Activated naive CD8-positive, alpha-beta T cell treated with anti-CD3 and anti-CD28 coated beads, Interleukin-2, amount 50 U/mL, for 16 hours (primary cell): ENCODE measurements around the gene HES2.
"Not testable (repeated sequence)": the region's sequence is repeated elsewhere in the genome, so short reads cannot be mapped to it uniquely, and the experiment has no call there.

Experiments
- DNase-seq: peaks from one replicate; pipeline ENCODE4 v3.0.0-alpha.2; 2020; ENCODE audit warnings: low read depth, low spot score

The HES2 gene

GRCh38 chr1:6437012-6437700 is 17.4 kb upstream of the HES2 start:
- DNase-seq: not testable (repeated sequence)

- DNase-seq: not testable (repeated sequence)
Observed at GRCh38 chr1:6436277-6436676, 16.6 kb upstream of the HES2 start.

- no peak for DNase-seq
Observed at GRCh38 chr1:6435547-6435946, 15.8 kb upstream of the HES2 start.

GRCh38 chr1:6435129-6435528 is 15.4 kb upstream of the HES2 start:
- DNase-seq: no peak

- DNase-seq: no peak
Observed at GRCh38 chr1:6434186-6434585, 14.5 kb upstream of the HES2 start.

GRCh38 chr1:6431645-6432579 is 12.2 kb upstream of the HES2 start:
- DNase-seq: not testable (repeated sequence)

GRCh38 chr1:6429660-6430411 is 10.1 kb upstream of the HES2 start:
- DNase-seq: not testable (repeated sequence)

GRCh38 chr1:6428453-6428852 is 8.7 kb upstream of the HES2 start:
- DNase-seq: not testable (repeated sequence)

GRCh38 chr1:6427441-6428390 is 8.0 kb upstream of the HES2 start:
- DNase-seq: no peak

GRCh38 chr1:6426972-6427350 is 7.2 kb upstream of the HES2 start:
- no peak for DNase-seq

GRCh38 chr1:6426277-6426971 is 6.7 kb upstream of the HES2 start:
- DNase-seq: no peak

GRCh38 chr1:6425658-6426057 is 5.9 kb upstream of the HES2 start:
- no peak for DNase-seq

- DNase-seq: no peak
Observed at GRCh38 chr1:6424619-6425593, 5.2 kb upstream of the HES2 start, which contains the start of gene ESPN. Gene ESPN (plus strand): TSS chr1:6424776. CDS start chr1:6424956, 180 bp downstream.

- DNase-seq: no peak
Observed at GRCh38 chr1:6424000-6424565, 4.4 kb upstream of the HES2 start.

- DNase-seq: peak; percentile 44
Observed at GRCh38 chr1:6423321-6423999, 3.7 kb upstream of the HES2 start.

- no peak for DNase-seq
Observed at GRCh38 chr1:6421266-6421665, 1.5 kb upstream of the HES2 start.

- no peak for DNase-seq
Observed at GRCh38 chr1:6420454-6421042, 829 bp upstream of the HES2 start.

GRCh38 chr1:6419397-6419803 is 319 bp downstream of the HES2 start:
- DNase-seq: no peak
